GM10248 (cell line): ENCODE results near the gene ZNHIT6.
"Not testable (repeated sequence)": the region's sequence is repeated elsewhere in the genome, so short reads cannot be mapped to it uniquely, and the experiment has no call there.

Experiments used
- CTCF ChIA-PET: fragments of 300-600 bp; sonication (Branson Sonifier 250); formaldehyde crosslinking; extraction: SDS; loops from one replicate; lab custom pipeline; 2021; ENCODE audit warnings: antibody characterized with exemption; lab: Yijun Ruan, JAX
- POLR2A ChIA-PET: fragments of 350-650 bp; sonication (Branson Sonifier 250); formaldehyde crosslinking; extraction: SDS; loops from one replicate; lab custom pipeline; 2020; ENCODE audit warnings: antibody characterized with exemption; lab: Yijun Ruan, JAX
- DNase-seq: peaks from one replicate; pipeline ENCODE4 v3.0.0; 2012; ENCODE audit errors: extremely low spot score
- CTCF ChIP-seq: IDR thresholded peaks from 2 replicates; pipeline ENCODE4 v1.5.1; 2012; ENCODE audit warnings: mild to moderate bottlenecking, low read depth; ENCODE audit errors: extremely low read depth, missing control alignments, control extremely low read depth

Gene ZNHIT6

GRCh38 chr1:85718678-85719340, 10.6 kb upstream of the ZNHIT6 start:
- no peak for TF ChIP-seq CTCF
- CTCF ChIA-PET = interaction anchor here (1.0 to 1.5 kb wide), 2 partner anchors 8 to 12 kb away, joined by 3 to 4 read pairs; no protein-coding TSS in a partner anchor
- no peak for DNase-seq
- POLR2A ChIA-PET = no interaction called here

GRCh38 chr1:85714418-85715114, 6.3 kb upstream of the ZNHIT6 start:
- POLR2A ChIA-PET, DNase-seq: not testable (repeated sequence)
- CTCF ChIA-PET = interaction anchor here (1.5 to 1.7 kb wide), 2 partner anchors 10 to 31 kb away, joined by 4 to 5 read pairs; no protein-coding TSS in a partner anchor

DNA sequence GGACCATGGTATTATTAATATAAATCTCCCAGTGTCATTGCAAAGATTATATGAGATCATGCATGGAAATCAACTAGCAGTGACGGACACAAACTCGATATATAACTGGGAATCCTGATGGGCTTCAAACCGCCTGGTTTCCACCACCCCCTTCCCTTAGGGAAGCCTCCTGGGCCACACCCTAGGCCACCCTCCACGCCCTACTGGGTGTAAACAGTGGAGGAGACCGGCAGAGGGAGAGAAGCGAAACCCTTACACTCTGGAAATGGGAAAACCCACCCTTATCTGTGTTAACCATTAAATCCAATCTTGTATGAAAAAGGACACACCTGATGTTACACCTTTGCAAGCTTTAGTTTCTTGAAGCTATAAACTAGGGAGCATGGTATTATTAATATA, 595 bp upstream of the ZNHIT6 start:
- TF ChIP-seq CTCF = no peak
- ChIA-PET POLR2A (interaction anchor here (1.0 kb wide), 1 partner anchor 9 kb away, joined by 3 read pairs; no protein-coding TSS in a partner anchor), CTCF (interaction anchor here (0.8 to 1.7 kb wide), 10 partner anchors 9 to 259 kb away, joined by 3 to 7 read pairs (median 5); no protein-coding TSS in a partner anchor)
- no peak for DNase-seq

DNA sequence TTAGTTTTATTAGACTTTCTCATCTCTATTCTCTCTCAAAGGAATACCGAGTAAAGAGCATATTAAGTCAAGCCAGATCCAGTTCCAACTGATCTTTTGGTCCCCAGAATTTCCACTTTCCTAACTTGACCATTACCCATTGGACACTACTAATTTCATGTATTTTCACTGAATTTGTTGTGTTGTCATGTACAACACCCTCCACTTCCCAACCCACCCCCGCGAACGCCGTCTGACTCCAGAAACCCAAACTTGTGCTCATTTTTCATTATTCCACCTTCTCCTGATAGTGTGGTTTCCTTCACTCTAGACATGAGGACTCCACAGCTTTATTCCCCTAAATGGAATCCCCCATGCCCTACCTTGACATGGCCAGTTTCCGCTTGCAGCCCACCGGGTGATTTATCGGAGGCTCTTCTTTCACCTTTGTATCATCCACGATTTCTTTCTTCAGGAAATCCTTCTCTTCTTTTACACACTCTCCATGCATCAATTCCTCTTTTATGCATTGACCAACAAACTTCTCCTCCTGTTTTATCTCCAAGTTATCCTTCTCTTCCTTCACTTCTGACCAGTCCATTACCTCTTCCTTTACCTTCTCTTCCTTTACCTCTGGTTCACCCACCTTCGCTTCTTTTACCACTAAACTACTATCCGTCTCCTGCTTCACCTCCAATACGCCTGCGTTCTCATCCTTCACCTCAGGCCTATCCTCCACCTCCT, 805 bp downstream of the ZNHIT6 start:
- ChIA-PET CTCF (interaction anchor here (0.9 to 1.7 kb wide), 8 partner anchors 8 to 311 kb away, joined by 4 to 7 read pairs (median 6); no protein-coding TSS in a partner anchor), POLR2A (interaction anchor here (0.6 kb wide), 1 partner anchor 34 kb away, joined by 3 read pairs; no protein-coding TSS in a partner anchor)
- TF ChIP-seq CTCF = no peak
- no peak for DNase-seq

GRCh38 chr1:85705940-85706339, 2.3 kb downstream of the ZNHIT6 start:
- no peak for DNase-seq
- TF ChIP-seq CTCF = no peak
- CTCF ChIA-PET = interaction anchor here (2.1 to 4.9 kb wide), 2 partner anchors 10 to 13 kb away, joined by 7 to 21 read pairs; no protein-coding TSS in a partner anchor
- POLR2A ChIA-PET = no interaction called here

- no peak for TF ChIP-seq CTCF
- no peak for DNase-seq
- ChIA-PET CTCF (interaction anchor here (1.4 to 1.6 kb wide), 2 partner anchors 8 to 12 kb away, joined by 4 to 6 read pairs; partner anchors contain the start of gene ZNHIT6), POLR2A (no interaction called here)
Measured at GRCh38 chr1:85700422-85700821, 7.8 kb downstream of the ZNHIT6 start.
